Peyer's patch (tissue), 4 donors: ENCODE measurements around the gene GLYATL3.

ENCODE experiments used
- POLR2A ChIP-seq, 2 donors: fragments of 450-650 bp; IDR thresholded peaks; one replicate each; pipeline ENCODE4 v1.5.1; 2017; ENCODE audit warnings: antibody characterized with exemption in 2 of 2, mild to moderate bottlenecking in 2 of 2, moderate library complexity in 2 of 2
- TF ChIP-seq, protein P1 (sequence below), 6 experiments: fragments of 450-650 bp in 4 of 6; fragments of 200-600 bp in 2 of 6; sonication (generic) in 1 of 6; IDR thresholded peaks; one replicate each; pipeline ENCODE4 v1.5.1; 2017 to 2019; ENCODE audit warnings: antibody characterized with exemption in 6 of 6, mild to moderate bottlenecking in 3 of 6, moderate library complexity in 1 of 6

DNA sequence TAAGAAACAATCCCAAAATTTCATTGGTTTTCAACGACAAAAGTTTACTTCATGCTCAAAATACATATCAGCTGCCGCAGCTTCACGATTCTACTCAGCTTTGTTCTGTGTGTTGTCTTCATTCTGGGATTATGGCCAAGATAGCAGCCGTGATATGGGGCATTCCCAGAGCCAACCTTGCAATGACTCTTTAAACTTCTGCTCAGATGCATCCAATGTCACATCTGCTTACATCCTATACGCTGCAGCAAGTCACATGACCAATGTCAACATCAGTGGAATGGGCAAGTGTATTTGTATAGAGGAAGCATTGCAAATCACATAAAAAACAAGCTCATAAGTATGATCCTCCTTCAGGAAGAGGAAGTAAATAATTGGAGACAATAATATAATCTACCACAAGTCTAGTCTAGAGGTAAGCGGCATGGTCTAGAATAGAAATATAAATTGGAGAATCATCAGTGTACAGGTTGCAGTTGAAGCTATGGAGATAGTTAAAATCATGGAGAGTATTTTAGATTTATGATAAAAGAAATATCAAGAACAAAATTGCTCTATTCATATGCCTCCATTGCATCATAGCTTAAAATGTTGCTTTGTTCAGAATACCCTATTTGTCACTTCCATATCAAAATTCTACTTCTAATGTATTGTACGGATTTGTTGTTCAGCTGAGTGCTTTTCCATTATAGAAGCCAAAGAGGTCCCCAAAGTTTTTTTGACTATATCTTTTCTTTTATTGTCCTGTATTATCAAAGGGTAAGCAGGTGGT lies 43.5 kb downstream of the GLYATL3 start:
- TF ChIP-seq, protein P1, sequence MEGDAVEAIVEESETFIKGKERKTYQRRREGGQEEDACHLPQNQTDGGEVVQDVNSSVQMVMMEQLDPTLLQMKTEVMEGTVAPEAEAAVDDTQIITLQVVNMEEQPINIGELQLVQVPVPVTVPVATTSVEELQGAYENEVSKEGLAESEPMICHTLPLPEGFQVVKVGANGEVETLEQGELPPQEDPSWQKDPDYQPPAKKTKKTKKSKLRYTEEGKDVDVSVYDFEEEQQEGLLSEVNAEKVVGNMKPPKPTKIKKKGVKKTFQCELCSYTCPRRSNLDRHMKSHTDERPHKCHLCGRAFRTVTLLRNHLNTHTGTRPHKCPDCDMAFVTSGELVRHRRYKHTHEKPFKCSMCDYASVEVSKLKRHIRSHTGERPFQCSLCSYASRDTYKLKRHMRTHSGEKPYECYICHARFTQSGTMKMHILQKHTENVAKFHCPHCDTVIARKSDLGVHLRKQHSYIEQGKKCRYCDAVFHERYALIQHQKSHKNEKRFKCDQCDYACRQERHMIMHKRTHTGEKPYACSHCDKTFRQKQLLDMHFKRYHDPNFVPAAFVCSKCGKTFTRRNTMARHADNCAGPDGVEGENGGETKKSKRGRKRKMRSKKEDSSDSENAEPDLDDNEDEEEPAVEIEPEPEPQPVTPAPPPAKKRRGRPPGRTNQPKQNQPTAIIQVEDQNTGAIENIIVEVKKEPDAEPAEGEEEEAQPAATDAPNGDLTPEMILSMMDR (IDR thresholded peaks at IDR 0.05), result no peak
- no peak for TF ChIP-seq POLR2A (IDR thresholded peaks at IDR 0.05)
